ENCODE results near the gene MGAM2. TPM values are rescaled to one million over a fixed set of nuclear protein-coding genes. Genes with fewer than 3 reads are reported as not detected.

The MGAM2 gene
- total and polyA plus RNA-seq, 9 donors, result 0.05 to 0.20 (median 0.11) TPM; not detected in 2

DNA sequence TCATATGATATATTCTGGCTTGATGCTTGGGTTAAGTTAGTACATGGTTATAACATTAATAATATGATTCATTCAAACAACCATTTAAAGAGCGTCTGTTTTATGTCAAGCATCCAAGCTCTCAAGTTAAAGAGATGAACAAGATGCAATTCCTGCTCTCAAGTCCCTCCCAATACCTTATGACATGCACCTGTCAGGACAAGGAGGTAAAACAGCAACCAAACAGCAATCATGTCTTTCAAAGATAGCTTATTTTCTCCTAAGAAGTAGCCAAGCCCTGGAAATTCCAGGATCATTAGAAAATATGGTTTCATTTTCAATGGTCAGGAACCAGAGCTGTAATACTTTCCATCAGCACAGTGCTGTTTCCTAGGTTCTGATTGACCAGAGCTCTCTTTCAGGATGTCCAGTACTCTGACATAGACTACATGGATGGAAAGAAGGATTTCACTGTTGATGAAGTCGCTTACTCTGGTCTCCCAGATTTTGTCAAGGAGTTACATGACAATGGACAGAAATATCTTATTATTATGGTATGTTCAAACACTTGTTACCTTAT, 29.0 kb downstream of the MGAM2 start:
- no peaks in the 10 kb centered on the region for H3K27me3 ChIP-seq
- H3K27ac ChIP-seq, result no peak overlapping the region
- intact Hi-C loops (cut with DNase I), result no loop called here
- no peak for DNase-seq
- TF ChIP-seq CTCF (IDR thresholded peaks at IDR 0.05), result no peak
- no peak for TF ChIP-seq POLR2A (IDR thresholded peaks at IDR 0.05)
- no peak for TF ChIP-seq EP300 (IDR thresholded peaks at IDR 0.05)
- H3K36me3 ChIP-seq, result no peaks in the 10 kb centered on the region
- H3K9me3 ChIP-seq, result no peaks in the 10 kb centered on the region
- 78 to 88% (median 78%) methylated on average over 2 of the region's 2 CpGs for WGBS, 3 donors
- no peak overlapping the region for H3K4me3 ChIP-seq
- H3K4me1 ChIP-seq (ENCODE audit: insufficient read depth), result no peaks in the 10 kb centered on the region

DNA sequence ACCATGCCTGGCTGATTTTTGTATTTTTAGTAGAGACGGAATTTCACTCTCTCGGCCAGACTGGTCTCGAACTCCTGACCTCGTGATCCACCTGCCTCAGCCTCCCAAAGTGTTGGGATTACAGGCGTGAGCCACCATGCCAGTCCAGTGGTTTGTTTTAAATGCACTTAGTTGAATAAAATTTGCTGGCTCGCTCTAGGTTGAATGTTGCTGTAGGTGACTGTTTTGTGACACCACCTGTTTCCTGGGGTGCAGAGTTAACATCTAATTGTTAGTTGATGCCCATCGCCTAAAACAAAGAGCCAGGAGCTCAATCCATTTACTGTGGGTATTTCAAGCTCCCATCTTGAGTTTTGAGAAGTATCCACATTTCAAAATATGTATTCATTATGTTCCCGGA, 31.2 kb downstream of the MGAM2 start:
- Histone ChIP-seq H3K4me3 (no peak overlapping the region), H3K27me3 (no peaks in the 10 kb centered on the region), H3K27ac (no peak overlapping the region), H3K4me1 (ENCODE audit: insufficient read depth) (no peaks in the 10 kb centered on the region), H3K9me3 (no peaks in the 10 kb centered on the region), H3K36me3 (no peaks in the 10 kb centered on the region)
- no peak for DNase-seq
- WGBS, 3 donors, result 88 to 90% (median 88%) methylated on average over 8 of the region's 8 CpGs
- intact Hi-C loops (cut with DNase I), result no loop called here
- TF ChIP-seq POLR2A (IDR thresholded peaks at IDR 0.05) (no peak), CTCF (IDR thresholded peaks at IDR 0.05) (no peak), EP300 (IDR thresholded peaks at IDR 0.05) (no peak)

DNA sequence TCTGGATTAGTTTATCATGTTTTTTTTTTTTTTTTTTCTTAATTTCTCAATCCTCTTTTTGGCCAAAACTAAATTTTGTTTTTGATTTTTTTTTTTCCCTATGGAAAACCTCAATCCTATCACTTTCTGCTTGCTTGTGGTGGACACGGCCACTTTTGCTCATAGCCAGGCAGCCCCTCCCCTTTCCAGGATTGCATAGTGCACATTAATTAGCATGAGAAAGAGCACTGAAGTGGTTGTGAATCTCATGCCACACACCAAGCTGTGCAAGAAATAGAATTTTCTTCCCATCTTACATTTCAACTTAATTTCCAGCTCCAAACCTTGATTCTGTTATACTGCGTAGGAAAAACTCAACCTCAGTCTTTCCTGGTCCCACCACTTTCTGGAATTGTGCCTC, 34.6 kb downstream of the MGAM2 start:
- WGBS, 3 donors, result 69 to 86% (median 85%) methylated on average over 2 of the region's 2 CpGs
- no peak for DNase-seq
- Histone ChIP-seq H3K36me3 (no peaks in the 10 kb centered on the region), H3K27ac (no peak overlapping the region), H3K9me3 (no peaks in the 10 kb centered on the region), H3K27me3 (no peaks in the 10 kb centered on the region), H3K4me3 (no peak overlapping the region), H3K4me1 (ENCODE audit: insufficient read depth) (no peaks in the 10 kb centered on the region)
- intact Hi-C loops (cut with DNase I), result no loop called here
- TF ChIP-seq CTCF (IDR thresholded peaks at IDR 0.05), result no peak
- no peak for TF ChIP-seq EP300 (IDR thresholded peaks at IDR 0.05)
- no peak for TF ChIP-seq POLR2A (IDR thresholded peaks at IDR 0.05)

- no peak for TF ChIP-seq POLR2A (IDR thresholded peaks at IDR 0.05)
- H3K4me1 ChIP-seq (ENCODE audit: insufficient read depth), result no peaks in the 10 kb centered on the region
- H3K9me3 ChIP-seq, result no peaks in the 10 kb centered on the region
- no peak overlapping the region for H3K4me3 ChIP-seq
- no peaks in the 10 kb centered on the region for H3K27me3 ChIP-seq
- intact Hi-C loops (cut with DNase I), result no loop called here
- no peak for DNase-seq
- WGBS, 3 donors, result 27 to 32% (median 28%) methylated on average over 1 of the region's 1 CpG
- no peaks in the 10 kb centered on the region for H3K36me3 ChIP-seq
- no peak overlapping the region for H3K27ac ChIP-seq
Measured at GRCh38 chr7:142150356-142150755, 38.8 kb downstream of the MGAM2 start.

DNA sequence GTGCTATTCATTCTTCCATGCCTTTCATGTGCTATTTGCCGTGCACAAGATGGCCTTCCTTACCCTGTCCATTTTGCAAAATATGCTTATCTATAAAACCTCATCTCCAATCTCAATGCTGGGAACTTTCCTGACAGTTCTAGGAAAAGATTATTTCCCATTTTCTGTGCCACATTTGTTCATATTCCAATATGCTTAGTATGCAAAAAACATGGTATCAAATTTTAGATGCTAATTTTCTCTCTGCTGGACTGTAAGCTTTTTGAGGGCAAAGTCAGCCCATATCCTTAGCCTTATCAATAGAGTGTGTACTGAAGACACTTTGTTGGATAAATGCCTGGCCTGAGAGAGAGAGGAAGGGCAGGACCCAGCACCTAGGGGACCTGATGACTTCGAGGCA, 39.4 kb downstream of the MGAM2 start:
- no peak for DNase-seq
- Histone ChIP-seq H3K27me3 (no peaks in the 10 kb centered on the region), H3K27ac (no peak overlapping the region), H3K4me3 (no peak overlapping the region), H3K36me3 (no peaks in the 10 kb centered on the region), H3K4me1 (ENCODE audit: insufficient read depth) (no peaks in the 10 kb centered on the region), H3K9me3 (no peaks in the 10 kb centered on the region)
- intact Hi-C loops (cut with DNase I), result no loop called here
- TF ChIP-seq EP300 (IDR thresholded peaks at IDR 0.05) (no peak), CTCF (IDR thresholded peaks at IDR 0.05) (no peak), POLR2A (IDR thresholded peaks at IDR 0.05) (no peak)
- WGBS, 3 donors, result 77 to 91% (median 82%) methylated on average over 2 of the region's 2 CpGs

Data from ovary (tissue), 9 donors.